OCI-LY3 (cell line): ENCODE results near the gene CACNA2D3.

Experiments used
- H2AFZ ChIP-seq: fragments of 200-600, 300-600 bp; shearing (Covaris generic); 2 replicates; pipeline ENCODE4 v1.6.0; 2014; ENCODE audit warnings: antibody characterized with exemption, low read depth, low read length
- H3K27ac ChIP-seq: fragments of 200-600, 300-600 bp; sonication (generic); 2 replicates; pipeline ENCODE4 v1.5.1; 2014; ENCODE audit warnings: mild to moderate bottlenecking, low read length, moderate library complexity, mixed read lengths
- H3K27me3 ChIP-seq: fragments of 200-600, 300-600 bp; sonication (generic); 2 replicates; pipeline ENCODE4 v1.6.1; 2014; ENCODE audit warnings: low read depth, low read length, mixed read lengths
- H3K36me3 ChIP-seq: fragments of 200-600, 300-600 bp; sonication (generic); replicated peaks from 2 replicates; pipeline ENCODE3; 2014; ENCODE audit warnings: low read depth, low read length, mixed read lengths
- H3K4me1 ChIP-seq: fragments of 300-600, 200-600 bp; sonication (generic); 2 replicates; pipeline ENCODE4 v1.6.1; 2014; ENCODE audit warnings: low read length, mixed read lengths
- H3K4me2 ChIP-seq: fragments of 200-600, 300-600 bp; sonication (generic); 2 replicates; pipeline ENCODE4 v1.6.1; 2014; ENCODE audit warnings: low read length, mixed read lengths
- H3K4me3 ChIP-seq: fragments of 300-600, 200-600 bp; sonication (generic); 2 replicates; pipeline ENCODE4 v1.5.1; 2014; ENCODE audit warnings: antibody characterized with exemption, mild to moderate bottlenecking, low read length, moderate library complexity
- H3K79me2 ChIP-seq: fragments of 300-600, 200-600 bp; shearing (Covaris generic); 2 replicates; pipeline ENCODE4 v1.6.1; 2014; ENCODE audit warnings: mild to moderate bottlenecking, low read length, mixed read lengths
- H3K9ac ChIP-seq: fragments of 300-600, 200-600 bp; shearing (Covaris generic); 2 replicates; pipeline ENCODE4 v1.6.0; 2014; ENCODE audit warnings: mild to moderate bottlenecking, low read length, moderate library complexity
- H3K9me3 ChIP-seq: fragments of 200-600, 300-600 bp; shearing (Covaris generic); 2 replicates; pipeline ENCODE4 v1.6.1; 2014; ENCODE audit warnings: low read length, mixed read lengths; ENCODE audit not compliant: insufficient read depth
- H4K20me1 ChIP-seq: fragments of 200-600, 300-600 bp; sonication (generic); 2 replicates; pipeline ENCODE4 v1.6.1; 2016; ENCODE audit warnings: low read length, mixed read lengths; ENCODE audit not compliant: insufficient read depth
- EZH2phosphoT487 ChIP-seq: fragments of 200-600 bp; shearing (Covaris generic); IDR thresholded peaks from 2 replicates; pipeline ENCODE4 v1.6.1; 2018; ENCODE audit warnings: antibody characterized with exemption, mixed run types, low read depth
- TF ChIP-seq, protein P1 (sequence below): fragments of 200-600, 300-600 bp; sonication (generic); IDR thresholded peaks from 2 replicates; pipeline ENCODE4 v1.5.1; 2014; ENCODE audit warnings: antibody characterized with exemption, low read length, low read depth

CACNA2D3 gene

DNA sequence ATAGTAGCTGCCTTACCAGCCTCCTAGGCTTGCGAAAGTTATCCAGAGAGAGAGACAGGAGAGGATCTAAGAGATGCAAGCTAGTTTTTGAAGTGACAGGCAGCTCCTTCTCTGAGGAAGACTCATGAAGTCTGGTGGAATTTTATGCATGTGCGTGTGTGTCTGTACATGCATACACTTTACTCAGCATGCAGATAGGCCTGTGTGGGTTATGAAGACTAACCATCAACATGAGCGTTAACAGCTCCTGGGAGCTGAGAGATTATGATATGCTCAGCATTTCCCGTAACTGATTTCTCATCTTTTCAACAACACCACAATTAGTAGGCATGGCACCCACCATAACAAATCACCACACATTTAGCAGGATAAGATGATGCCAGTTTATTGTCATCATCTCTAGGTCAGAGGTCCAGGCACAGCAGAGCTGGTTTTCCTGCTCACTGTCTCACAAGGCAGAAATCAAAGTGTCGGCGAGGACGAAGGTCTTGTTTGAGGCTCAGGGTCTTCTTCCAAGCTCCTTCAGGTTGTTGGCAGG lies 239.5 kb downstream of the CACNA2D3 start:
- no peaks in the 10 kb centered on the region for H3K36me3 ChIP-seq
- no peaks in the 10 kb centered on the region for H3K79me2 ChIP-seq
- no peak overlapping the region for H3K4me3 ChIP-seq
- no peak overlapping the region for H3K9ac ChIP-seq
- no peaks in the 10 kb centered on the region for H3K4me1 ChIP-seq
- no peak for TF ChIP-seq EZH2phosphoT487
- TF ChIP-seq, protein P1, sequence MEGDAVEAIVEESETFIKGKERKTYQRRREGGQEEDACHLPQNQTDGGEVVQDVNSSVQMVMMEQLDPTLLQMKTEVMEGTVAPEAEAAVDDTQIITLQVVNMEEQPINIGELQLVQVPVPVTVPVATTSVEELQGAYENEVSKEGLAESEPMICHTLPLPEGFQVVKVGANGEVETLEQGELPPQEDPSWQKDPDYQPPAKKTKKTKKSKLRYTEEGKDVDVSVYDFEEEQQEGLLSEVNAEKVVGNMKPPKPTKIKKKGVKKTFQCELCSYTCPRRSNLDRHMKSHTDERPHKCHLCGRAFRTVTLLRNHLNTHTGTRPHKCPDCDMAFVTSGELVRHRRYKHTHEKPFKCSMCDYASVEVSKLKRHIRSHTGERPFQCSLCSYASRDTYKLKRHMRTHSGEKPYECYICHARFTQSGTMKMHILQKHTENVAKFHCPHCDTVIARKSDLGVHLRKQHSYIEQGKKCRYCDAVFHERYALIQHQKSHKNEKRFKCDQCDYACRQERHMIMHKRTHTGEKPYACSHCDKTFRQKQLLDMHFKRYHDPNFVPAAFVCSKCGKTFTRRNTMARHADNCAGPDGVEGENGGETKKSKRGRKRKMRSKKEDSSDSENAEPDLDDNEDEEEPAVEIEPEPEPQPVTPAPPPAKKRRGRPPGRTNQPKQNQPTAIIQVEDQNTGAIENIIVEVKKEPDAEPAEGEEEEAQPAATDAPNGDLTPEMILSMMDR: no peak
- no peak overlapping the region for H2AFZ ChIP-seq
- H4K20me1 ChIP-seq: no peaks in the 10 kb centered on the region
- no peaks in the 10 kb centered on the region for H3K27me3 ChIP-seq
- H3K4me2 ChIP-seq: no peak overlapping the region
- no peak overlapping the region for H3K27ac ChIP-seq
- H3K9me3 ChIP-seq: no peaks in the 10 kb centered on the region

DNA sequence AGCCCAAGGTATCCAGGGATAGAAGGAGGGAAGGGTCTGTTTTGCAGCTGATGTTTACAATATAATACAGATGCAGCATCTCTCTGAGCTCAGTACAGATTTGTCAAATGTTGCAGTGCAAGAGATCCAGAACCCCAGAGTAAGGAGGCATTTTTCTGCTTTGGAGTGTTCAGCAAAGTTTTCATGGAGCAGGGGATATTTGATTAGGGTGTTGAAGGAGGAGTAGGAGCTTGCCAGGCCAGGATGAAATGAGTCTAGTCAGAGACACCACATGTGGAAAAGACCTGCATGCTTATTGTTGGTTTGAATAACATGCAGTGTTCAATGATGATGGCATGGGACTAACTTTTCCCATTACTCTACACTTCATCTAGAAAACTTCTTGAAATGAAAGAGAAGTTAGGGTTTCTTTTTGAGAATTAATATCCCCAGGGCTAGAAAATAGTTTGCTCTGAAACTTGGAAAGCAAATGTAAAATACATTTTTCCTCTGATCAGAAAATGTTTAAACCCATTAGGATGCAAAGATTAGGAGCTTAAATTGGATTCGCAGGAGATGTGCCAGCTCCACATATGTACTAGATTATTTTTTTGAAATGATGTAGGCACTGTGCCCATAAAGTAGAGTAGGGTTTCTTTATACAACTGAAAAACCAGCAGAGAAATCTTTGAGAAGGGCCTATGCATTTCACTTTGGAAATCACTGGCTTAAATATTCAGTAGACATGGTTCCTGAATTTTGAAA lies 243.8 kb downstream of the CACNA2D3 start:
- no peak overlapping the region for H3K9ac ChIP-seq
- no peaks in the 10 kb centered on the region for H3K36me3 ChIP-seq
- H2AFZ ChIP-seq: no peak overlapping the region
- no peaks in the 10 kb centered on the region for H3K9me3 ChIP-seq
- no peak overlapping the region for H3K27ac ChIP-seq
- H3K4me3 ChIP-seq: no peak overlapping the region
- no peak for TF ChIP-seq EZH2phosphoT487
- TF ChIP-seq, protein P1: no peak
- no peaks in the 10 kb centered on the region for H3K4me1 ChIP-seq
- no peaks in the 10 kb centered on the region for H4K20me1 ChIP-seq
- H3K4me2 ChIP-seq: no peak overlapping the region
- peaks cover 16% of the 10 kb centered on the region for H3K27me3 ChIP-seq
- no peaks in the 10 kb centered on the region for H3K79me2 ChIP-seq

DNA sequence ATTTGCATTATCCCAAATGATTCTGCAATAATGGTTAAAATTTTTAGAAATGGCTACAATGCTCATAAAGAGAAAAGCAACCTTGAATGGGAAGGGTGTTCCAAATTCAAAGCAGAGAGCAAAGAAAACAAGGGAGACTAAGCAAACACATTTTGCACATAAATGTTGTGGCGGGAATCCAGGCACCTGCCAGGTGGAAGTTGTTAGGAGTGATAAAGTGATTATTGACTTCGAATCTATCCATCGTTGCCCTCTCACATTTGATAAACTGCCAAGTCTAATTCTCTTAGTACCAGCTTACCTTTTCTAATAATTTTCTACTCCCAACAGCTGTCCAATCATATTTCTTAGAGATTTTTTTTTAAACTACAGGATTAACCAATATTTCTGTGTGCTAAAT lies 244.5 kb downstream of the CACNA2D3 start:
- TF ChIP-seq, protein P1: no peak
- TF ChIP-seq EZH2phosphoT487: no peak
- no peak overlapping the region for H3K27ac ChIP-seq
- H3K79me2 ChIP-seq: no peaks in the 10 kb centered on the region
- H4K20me1 ChIP-seq: no peaks in the 10 kb centered on the region
- H3K27me3 ChIP-seq: peaks cover 16% of the 10 kb centered on the region
- H3K4me1 ChIP-seq: no peaks in the 10 kb centered on the region
- H2AFZ ChIP-seq: no peak overlapping the region
- no peaks in the 10 kb centered on the region for H3K36me3 ChIP-seq
- H3K9me3 ChIP-seq: no peaks in the 10 kb centered on the region
- no peak overlapping the region for H3K4me2 ChIP-seq
- H3K9ac ChIP-seq: no peak overlapping the region
- no peak overlapping the region for H3K4me3 ChIP-seq

DNA sequence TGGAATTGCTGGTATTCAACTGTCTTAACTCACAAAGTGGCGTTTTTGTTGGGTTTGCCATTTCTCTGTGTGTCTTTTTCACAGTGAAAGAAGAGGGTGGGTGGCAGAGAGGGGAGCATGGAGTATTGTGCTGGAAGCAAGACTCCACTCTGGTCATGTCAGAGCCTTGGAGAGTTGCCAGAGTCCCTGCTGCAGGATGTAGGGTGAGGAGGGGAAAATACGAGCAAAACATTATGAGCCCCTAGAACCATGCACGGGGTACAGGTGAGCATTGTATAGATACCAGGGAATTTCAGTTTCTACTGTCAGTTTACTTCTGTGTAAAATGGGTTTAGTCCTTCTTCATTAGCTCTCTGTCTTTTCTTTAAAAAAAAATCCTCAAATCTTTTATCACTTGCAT lies 249.9 kb downstream of the CACNA2D3 start:
- H3K9me3 ChIP-seq: no peaks in the 10 kb centered on the region
- H3K27ac ChIP-seq: no peak overlapping the region
- no peaks in the 10 kb centered on the region for H3K79me2 ChIP-seq
- no peak overlapping the region for H3K4me2 ChIP-seq
- H4K20me1 ChIP-seq: no peaks in the 10 kb centered on the region
- no peak for TF ChIP-seq EZH2phosphoT487
- TF ChIP-seq, protein P1: no peak
- no peak overlapping the region for H3K4me3 ChIP-seq
- no peaks in the 10 kb centered on the region for H3K36me3 ChIP-seq
- H3K9ac ChIP-seq: no peak overlapping the region
- no peak overlapping the region for H2AFZ ChIP-seq
- H3K27me3 ChIP-seq: peaks cover 18% of the 10 kb centered on the region
- H3K4me1 ChIP-seq: no peaks in the 10 kb centered on the region
